GM21576 (cell line): ENCODE data around the gene HSF2.
A peak's percentile ranks its signal among the peaks of the same experiment; 100 is the strongest.

Source experiments
- ATAC-seq: cut with Tn5 transposase; IDR thresholded peaks from one replicate; pipeline ENCODE4 v1.9.1; 2021; ENCODE audit warnings: mild to moderate bottlenecking, moderate library complexity; ENCODE audit not compliant: unreplicated experiment

The HSF2 gene, protein sequence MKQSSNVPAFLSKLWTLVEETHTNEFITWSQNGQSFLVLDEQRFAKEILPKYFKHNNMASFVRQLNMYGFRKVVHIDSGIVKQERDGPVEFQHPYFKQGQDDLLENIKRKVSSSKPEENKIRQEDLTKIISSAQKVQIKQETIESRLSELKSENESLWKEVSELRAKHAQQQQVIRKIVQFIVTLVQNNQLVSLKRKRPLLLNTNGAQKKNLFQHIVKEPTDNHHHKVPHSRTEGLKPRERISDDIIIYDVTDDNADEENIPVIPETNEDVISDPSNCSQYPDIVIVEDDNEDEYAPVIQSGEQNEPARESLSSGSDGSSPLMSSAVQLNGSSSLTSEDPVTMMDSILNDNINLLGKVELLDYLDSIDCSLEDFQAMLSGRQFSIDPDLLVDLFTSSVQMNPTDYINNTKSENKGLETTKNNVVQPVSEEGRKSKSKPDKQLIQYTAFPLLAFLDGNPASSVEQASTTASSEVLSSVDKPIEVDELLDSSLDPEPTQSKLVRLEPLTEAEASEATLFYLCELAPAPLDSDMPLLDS

DNA sequence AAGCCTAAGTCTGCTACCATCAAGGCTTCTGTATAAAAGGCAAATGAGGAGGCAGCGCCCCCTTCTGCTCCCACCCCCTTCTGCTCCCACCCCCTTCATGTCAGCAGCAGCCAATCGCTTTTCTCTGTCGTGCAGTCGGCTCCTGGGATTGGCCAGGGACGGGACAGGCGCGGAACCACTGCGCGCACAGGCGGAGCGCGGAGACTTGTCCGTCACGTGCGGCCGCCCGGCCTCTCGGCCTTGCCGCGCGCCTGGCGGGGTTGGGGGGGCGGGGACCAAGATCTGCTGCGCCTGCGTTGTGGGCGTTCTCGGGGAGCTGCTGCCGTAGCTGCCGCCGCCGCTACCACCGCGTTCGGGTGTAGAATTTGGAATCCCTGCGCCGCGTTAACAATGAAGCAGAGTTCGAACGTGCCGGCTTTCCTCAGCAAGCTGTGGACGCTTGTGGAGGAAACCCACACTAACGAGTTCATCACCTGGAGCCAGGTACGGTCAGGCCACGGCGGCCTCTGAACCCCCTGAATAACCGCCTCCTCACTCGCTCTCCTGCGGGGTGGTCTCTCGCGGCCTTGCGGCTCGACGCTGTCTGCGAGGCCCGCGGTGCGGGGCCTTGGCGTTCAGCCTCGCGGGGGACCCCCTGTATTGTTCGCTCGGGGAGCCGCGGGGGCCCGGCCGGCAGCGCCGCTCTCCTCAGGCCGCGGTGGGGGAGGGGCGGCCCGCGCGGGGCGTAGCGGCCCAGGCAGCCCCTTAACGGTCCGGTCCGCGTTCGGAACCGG, at the start of gene HSF2:
Gene HSF2 (plus strand): TSS at position 305 of the 773 bp plus-strand sequence. CDS start 86 bp downstream, at position 391.
- ATAC-seq: peak; percentile 99

DNA sequence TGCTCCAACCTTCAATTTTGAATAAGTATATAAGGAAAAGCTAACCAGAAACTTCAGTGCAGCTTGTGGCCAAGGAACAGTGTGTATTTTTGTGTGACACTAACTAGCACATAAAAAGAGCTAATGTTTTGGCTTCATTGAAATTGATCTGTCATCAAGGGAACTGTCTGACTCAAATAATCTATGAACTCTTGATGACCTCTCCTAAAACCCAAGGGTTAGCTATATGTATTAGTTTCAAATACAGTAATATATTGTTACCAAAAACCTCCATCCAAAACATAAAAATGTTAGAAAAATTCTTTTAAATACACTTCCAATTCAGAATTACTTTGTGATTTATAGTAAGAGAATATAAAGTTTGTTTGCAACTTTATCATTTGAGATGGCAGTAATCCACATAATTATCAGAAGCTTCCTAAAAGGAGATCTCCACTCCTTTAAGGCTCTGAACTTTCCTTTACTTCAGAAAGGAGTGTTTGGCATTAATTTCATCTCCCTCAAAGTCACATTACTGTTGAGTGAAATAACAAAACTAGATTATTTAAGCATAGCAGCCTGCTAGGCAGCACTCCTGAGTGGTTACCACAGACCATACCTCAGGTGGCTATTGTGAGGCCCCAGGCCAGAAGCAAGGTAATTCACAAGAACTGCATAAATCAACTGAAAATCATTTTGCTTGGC, 46.3 kb upstream of the HSF2 start:
- no peak for ATAC-seq

DNA sequence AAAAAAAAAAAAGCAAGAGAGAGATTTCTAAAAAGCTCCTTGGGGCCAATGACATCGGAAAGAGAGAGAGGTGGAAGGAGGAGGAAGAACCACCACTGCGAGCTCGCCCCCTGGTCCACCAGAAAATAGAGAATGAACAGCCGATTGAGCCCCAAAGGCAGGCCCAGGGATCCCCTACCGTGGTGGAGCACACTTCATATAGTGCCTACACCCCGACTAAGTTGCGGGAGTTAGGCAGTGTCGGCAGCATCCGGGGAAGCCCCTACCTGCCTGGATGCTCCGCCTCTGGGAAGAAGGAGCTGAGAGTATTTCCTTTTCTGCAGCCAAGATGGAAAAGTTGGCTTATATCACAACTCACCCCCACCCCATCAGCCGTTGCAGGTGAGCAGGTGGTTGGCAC, 38.6 kb upstream of the HSF2 start:
- no peak for ATAC-seq

DNA sequence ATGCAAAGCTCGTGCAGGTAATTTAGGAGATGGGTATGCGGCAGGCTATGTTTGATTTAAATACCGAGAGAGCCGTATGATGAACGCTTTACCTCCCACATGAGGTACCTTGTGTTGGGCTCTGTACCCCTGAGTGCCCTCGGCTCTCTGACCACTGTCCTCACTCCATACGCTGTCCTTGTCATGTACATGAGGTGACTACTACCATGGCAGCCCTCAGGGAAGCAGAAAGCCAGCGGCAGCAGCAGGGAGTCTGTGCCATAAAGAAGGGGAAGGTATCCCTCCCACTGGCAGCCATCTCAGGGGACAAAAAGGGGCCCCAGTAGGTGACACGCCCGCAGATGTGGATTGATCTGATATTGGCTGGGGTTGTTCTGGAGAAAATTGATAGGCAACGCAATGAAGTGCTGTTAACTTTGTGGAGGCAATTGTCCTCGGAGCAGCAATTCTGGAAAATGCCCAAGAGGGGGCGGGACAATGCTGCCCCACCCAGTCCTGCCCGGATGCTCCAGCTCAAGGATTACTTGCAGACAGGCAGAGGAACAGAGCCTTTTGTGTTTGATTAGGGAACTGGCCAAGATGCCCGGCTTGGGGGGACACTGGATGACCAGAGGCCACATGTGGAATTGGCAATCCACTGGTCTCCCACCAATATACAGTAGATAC, 38.0 kb upstream of the HSF2 start:
- ATAC-seq: no peak

DNA sequence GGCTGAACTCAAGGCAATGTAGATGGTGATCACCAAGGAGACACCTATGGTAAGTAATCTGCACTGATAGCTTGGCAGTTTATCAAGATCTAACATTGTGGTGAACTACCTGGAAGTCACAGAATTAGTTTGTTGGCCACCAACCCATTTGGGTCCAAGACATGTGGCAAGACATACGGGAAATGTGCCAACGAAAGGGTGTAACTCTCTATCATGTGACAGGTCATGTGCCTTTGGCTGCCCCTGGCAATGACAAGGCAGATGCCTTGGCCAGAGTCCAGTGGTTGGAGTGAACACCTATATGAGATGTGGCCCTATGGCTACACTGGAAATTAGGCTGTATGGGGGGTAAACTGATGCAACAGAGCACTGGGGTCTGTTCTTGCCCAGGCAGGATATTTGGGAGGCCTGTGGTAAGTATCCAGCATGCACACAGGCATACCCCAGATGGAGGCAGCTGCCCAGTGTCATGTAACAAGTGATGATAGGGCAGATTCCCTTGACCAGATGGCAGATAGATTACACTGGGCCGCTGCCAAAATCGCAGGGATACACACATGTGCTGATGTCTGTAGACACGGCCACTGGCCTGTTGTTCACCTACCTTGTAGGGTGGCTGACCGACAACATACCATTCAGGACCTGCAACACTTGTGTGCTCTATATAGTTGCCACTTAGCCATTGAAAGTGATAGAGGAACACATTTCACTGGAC, 35.5 kb upstream of the HSF2 start:
- no peak for ATAC-seq

DNA sequence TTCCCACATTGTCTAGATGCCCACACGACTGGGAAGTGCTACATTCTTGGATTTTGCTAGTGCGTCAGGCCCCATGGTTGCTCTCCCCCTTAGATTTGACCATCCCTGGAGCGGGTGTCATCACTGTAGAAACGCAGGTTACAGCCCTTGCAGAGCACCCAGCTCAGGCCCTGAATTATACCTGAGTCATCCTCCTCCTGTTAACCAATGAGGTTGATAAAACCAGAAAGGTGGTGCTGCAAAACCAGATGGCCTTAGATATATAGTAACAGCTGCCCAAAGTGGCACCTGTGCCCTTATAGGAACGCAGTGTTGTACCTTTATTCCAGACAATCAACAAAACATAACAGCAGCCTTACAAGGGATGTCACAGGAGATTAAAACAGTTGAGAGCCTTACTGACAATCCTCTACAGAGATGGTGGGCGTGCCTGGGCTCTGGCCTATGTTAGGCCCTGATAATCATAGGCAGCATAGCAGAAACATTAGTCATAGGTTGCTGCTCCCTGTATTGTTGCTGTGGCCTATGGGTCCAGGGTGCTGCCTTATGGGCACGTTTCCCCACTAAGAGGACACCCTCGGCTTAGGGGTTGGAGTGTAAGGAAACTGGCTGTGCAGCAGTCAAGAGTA, 33.6 kb upstream of the HSF2 start:
- no peak for ATAC-seq

DNA sequence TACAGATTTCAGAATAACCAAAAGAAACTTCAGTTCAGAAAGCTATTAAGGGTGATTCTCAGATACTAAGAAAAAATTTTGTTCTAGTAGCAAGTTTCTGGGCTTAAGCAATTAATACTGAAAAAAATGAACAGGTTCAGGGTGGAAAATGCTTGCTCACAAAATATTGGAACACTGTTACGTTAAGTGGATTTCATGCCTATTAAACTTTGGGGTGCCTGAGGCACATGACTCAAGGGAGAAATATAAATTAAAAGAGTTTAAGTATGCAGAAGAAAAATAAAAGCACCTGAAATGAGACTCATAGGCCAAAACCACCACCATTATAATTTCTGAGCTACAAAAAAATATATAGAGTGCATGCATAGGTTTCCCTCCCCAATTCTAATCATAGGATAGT, 32.3 kb upstream of the HSF2 start:
- no peak for ATAC-seq

DNA sequence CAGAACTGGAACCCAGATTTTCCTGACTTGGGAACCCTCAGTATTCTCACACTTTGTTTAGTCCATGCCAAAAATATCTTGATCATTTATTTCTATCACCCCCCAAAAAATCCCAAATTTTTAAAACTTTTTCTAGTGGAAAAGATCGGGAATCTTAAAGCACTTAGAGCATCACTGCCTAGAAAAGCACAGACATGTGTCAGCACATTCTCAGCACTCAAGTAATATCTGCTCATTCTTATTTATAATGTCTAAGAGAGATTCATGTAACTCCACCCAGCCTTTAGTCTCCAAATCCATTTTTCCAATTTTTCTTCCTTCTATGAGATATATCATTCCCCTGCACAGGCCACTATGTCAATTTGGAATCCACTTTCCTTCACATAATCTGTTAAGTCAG, 29.9 kb upstream of the HSF2 start:
- no peak for ATAC-seq

DNA sequence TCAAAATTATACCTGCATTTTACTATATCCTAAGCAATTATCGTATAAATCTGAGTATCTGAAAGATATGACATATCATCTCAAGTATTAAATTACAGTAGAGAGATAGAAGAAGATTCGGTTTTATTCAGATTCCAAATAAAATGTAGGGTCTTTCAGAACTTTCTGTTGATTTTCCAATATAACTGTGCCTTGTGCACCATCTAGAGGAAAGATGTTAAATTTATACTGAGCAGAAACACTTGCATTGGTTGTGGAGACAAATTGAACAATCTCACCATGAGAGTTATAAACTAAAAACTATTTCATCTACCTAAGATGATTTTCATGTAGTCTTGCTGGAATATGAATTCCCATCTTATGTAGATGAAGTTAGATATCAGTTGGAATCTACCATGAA, 26.8 kb upstream of the HSF2 start:
- no peak for ATAC-seq

DNA sequence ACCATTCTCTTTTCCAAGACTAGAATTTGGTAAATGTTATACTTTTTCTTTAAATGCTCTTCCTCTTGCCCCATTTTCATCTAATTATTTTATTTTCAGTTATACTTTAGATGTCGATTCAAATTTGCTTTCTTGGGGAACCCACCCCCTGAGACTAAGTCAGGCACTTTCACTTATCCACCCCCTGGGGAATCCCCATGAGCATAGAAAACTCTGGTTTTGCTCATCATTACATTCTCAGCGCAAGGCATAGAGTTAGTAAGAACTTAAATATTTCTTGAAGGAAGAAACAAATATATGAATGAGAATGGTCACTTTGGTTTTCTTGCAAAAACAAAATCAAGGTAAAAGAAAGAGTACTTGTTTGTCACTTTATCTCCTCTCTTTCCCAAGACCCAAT, 25.1 kb upstream of the HSF2 start:
- ATAC-seq: no peak

DNA sequence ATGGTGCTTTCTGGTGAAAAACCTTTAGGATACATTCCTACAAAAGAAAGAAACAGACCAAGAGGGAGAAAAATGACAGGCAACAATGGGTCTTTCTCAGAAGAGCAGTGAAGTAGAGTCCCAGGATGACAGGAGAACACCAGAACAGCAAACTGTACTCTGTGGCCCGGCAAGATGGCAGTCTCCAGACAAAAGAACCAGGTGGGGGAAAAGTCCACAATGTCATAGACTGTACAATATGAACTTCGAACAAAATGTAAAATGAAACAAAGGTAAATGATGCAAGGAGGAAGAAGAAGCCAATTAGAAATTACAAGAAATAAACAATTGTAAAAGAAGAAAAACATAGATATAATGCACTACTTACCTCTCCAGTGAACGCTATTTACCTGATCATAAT, 23.2 kb upstream of the HSF2 start:
- no peak for ATAC-seq

DNA sequence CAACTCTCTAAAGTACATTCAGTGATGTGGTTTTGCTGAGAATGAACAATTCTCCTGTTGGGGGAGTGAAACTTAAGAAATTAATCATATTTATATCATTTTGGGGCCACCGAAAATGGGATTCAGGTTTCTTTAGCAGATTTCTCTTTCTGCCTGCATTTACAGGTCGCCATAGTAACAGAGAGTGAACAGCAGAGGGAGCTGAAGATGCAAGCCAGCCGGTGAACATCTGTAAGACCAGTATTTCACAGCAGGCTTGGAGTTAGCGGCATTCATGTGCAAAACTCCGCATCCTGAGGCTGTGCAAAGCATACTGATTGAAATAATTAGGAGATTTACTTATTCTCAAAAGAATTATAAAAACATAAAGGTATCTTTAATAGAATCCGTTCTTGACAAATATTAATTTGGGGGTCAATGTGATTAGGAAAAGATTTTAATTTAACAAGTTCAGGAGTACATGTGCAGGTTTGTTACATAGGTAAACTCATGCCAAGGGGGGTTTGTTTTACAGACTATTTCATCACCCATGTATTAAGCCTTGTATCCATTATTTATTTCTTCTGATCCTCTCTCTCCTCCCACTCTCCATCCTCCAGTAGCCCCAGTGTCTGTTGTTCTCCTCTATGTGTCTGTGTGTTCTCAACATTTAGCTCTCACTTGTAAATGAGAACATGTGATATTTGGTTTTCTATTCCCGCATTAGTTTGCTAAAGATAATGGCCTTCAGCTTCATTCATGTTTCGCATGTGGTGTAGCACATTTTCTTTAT, 17.8 kb upstream of the HSF2 start:
- ATAC-seq: peak; percentile 100

DNA sequence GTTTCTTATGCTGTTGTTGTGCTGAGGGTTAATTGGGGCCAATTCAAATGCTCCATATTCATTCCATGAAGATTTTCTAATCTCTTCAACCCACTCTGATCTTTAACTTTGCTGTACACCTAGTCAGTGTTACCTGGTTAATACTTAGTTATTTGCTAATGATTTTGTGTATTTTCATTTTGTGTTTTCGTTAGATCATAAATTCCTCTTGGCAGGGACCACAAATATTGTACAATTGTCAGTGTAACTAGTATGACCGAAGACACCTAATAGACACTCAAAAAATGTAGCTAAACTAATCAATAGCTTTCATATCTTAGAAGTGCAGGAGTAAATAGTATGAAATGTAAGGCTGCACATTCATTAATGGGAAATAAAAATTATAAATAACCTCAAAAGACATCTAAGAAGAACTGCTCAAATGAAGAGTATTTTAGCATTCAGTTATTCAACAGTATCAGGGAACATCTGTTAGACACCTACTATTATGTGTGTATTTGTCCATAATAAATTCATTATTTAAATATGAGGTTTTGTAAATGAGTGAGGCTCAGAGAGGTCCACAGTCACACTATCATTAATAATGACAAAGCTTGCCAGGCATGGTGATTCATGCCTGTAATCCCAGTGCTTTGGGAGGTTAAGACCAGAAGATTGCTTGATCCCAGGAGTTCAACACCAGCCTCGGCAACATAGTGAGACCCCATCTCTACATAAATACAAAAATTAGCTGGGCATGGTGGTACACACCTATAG, 13.4 kb upstream of the HSF2 start:
- ATAC-seq: no peak

DNA sequence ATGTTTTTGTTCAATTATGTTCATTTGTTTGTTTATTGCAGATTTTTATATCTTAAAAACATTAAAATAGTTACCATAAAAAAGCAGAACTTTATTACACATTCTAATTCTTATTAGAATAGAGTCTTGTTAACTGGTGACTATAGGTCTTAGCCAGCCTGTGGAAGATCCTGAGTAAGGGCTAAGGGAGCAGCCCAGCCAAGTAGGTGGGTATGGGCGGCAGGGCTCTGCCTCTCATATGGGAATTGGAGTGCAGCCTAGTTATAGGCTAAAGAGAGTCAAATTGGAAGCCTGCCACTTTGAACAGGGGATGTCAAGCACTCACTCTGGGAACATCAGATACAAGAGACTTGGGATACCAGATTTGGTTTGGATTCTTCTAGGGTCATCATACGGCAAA, 10.5 kb upstream of the HSF2 start:
- ATAC-seq: no peak

DNA sequence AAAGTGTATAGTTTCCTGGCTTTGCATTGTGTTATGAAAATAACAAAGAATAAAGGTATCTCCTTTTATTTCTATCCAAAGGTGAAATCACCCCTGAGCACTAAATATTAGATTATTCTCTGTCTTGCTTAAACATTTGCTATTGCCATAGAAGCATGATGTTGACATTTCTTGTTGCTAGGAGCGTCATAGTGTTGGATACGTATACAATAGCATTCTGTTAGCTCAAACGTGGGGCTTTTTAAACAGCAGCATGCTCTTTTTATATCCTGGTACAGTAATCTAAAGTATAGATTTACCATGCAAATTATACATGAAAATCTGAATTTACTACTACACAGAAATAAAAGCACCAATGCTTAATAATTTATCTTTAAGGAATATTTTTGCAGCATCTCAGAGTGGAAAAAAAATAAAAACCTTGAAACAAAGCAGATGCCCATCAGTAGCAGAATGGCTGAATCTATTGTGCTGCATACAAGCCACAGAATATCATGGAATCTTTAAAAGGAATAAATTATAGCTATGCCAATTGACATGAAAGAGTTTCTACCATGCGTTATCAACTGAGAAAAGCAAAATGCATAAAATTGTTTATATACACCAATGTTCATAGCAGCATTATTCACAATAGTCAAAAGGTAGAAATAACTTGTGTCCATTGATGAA, 9.6 kb upstream of the HSF2 start:
- no peak for ATAC-seq

DNA sequence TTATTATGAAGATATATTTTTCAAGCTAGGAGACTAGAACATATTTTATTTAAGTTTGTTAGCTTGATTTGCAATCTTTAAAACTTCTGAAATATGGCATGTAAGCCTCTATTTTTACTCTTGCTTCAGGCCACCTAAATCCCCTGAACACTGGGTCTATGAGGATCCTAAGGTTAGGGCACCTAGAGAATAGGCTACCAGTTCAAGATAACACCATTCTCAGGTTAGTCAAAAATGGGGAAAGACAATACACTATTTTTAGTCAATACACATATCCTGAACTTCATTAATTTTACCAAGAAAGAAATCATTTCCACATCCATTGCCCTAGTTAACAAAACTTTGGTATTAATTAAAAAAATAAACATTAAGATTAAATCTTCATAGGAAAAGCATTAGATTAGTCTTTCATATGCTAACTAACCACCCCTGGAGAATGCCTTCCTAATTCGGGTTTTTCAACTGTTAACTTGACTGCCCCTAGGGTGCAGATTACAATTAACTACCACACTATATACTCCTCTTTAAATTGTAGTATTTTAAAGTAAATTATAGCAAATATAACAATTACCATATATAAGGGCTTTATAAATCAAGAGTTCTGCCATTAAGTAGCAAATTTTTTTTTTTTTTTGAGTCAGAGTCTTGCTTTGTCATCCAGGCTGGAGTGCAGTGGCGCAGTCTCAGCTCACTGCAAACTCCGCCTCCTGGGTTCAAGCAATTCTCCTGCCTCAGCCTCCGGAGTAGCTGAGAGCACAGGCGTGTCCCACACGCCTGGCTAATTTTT, 6.7 kb upstream of the HSF2 start:
- no peak for ATAC-seq

DNA sequence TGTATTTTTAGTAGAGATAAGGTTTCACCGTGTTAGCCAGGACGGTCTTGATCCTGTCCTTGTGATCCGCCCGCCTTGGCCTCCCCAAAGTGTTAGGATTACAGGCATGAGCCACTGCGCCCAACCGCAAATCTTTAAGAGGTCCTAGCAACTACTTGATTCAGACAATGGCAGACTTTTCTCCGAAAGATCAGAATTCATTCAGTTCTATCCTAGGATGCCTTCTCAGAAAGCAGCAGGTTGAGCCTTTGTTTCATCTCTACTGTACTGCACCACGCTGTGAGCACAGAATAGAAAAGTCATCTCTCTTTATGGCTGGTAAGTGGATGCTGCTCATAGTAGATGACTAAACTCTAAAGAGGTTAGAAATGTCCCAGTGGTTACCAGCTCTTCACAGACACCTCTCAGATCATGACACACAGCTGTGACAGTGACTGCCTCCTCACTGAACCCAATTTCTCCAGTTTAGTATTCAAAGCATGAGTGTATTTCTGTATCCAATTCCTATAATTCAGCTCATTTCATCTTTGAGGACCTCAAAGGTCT, 6.0 kb upstream of the HSF2 start:
- ATAC-seq: peak; percentile 59
